PC-3 (cell line): ENCODE data around the gene TEDDM1. TPM values are rescaled to one million over a fixed set of nuclear protein-coding genes. Genes with fewer than 3 reads are reported as not detected.

ENCODE experiments used
- ATAC-seq: fragments of 200-7000 bp; cut with Tn5 transposase; 2 replicates; pipeline ENCODE4 v1.9.1; 2020; ENCODE audit warnings: mild to moderate bottlenecking, moderate library complexity
- BruUV-seq: library from RNA; stranded (reverse); fragments of 400-500 nt; replicated peaks from 2 replicates; lab custom pipeline; 2021; lab: Mats Ljungman, UMichigan
- CTCF ChIA-PET: fragments of 300-600 bp; sonication (Branson Sonifier 250); formaldehyde crosslinking; loops from one replicate; lab custom pipeline; 2022; ENCODE audit warnings: antibody characterized with exemption; lab: Charles Lee
- POLR2A ChIA-PET: fragments of 300-600 bp; sonication (Branson Sonifier 250); formaldehyde crosslinking; loops from one replicate; lab custom pipeline; 2022; ENCODE audit warnings: antibody characterized with exemption; ENCODE audit not compliant: unreplicated experiment; lab: Charles Lee
- DNase-seq: peaks from one replicate; pipeline ENCODE4 v3.0.0-alpha.2; 2015
- H2AFZ ChIP-seq: fragments of 300-600 bp; sonication (generic); 2 replicates; pipeline ENCODE4 v1.6.0; 2016; ENCODE audit warnings: antibody characterized with exemption, low read length
- H3F3A ChIP-seq: fragments of 300-600 bp; sonication (generic); one replicate; pipeline ENCODE4 v1.6.0; 2017; ENCODE audit warnings: antibody characterized with exemption, low read length, control low read depth, mild to moderate bottlenecking; ENCODE audit not compliant: unreplicated experiment
- H3K27ac ChIP-seq: fragments of 300-600 bp; sonication (generic); 2 replicates; pipeline ENCODE4 v1.5.1; 2016; ENCODE audit warnings: mild to moderate bottlenecking, low read length
- H3K27me3 ChIP-seq: fragments of 300-600 bp; sonication (generic); 2 replicates; pipeline ENCODE4 v1.6.1; 2016; ENCODE audit warnings: low read length, mixed read lengths
- H3K36me3 ChIP-seq: fragments of 300-600 bp; sonication (generic); 2 replicates; pipeline ENCODE4 v1.6.1; 2016; ENCODE audit warnings: low read depth, mixed run types, low read length, mixed read lengths
- H3K4me1 ChIP-seq: fragments of 300-600 bp; sonication (generic); 2 replicates; pipeline ENCODE4 v1.5.1; 2016; ENCODE audit warnings: low read length; ENCODE audit not compliant: insufficient read depth
- H3K4me2 ChIP-seq: fragments of 300-600 bp; sonication (generic); 2 replicates; pipeline ENCODE4 v1.6.0; 2016; ENCODE audit warnings: low read length
- H3K4me3 ChIP-seq: fragments of 300-600 bp; sonication (generic); 2 replicates; pipeline ENCODE4 v1.5.1; 2016; ENCODE audit warnings: mild to moderate bottlenecking, low read length, mixed read lengths
- H3K79me2 ChIP-seq: fragments of 300-600 bp; sonication (generic); 2 replicates; pipeline ENCODE4 v1.6.1; 2017; ENCODE audit warnings: low read length, mixed read lengths
- H3K9ac ChIP-seq: fragments of 300-600 bp; sonication (generic); 2 replicates; pipeline ENCODE4 v1.6.0; 2016; ENCODE audit warnings: mild to moderate bottlenecking, low read length
- H3K9me2 ChIP-seq: fragments of 300-600 bp; sonication (generic); replicated peaks from 2 replicates; pipeline ENCODE4 v1.6.1; 2016; ENCODE audit warnings: mixed run types, low read length, mixed read lengths
- H3K9me3 ChIP-seq: fragments of 300-600 bp; sonication (generic); 2 replicates; pipeline ENCODE4 v1.6.1; 2016; ENCODE audit warnings: low read length, mixed read lengths
- H4K20me1 ChIP-seq: fragments of 300-600 bp; sonication (generic); 2 replicates; pipeline ENCODE4 v1.6.1; 2016; ENCODE audit warnings: low read length, mixed read lengths
- CTCF ChIP-seq: fragments of 300-600 bp; sonication (generic); conservative IDR thresholded peaks from 2 replicates; pipeline ENCODE4 v1.5.1; 2017; ENCODE audit warnings: antibody characterized with exemption, low read depth, mild to moderate bottlenecking, low read length
- EZH2 ChIP-seq: fragments of 300-600 bp; sonication (generic); IDR thresholded peaks from one replicate; pipeline ENCODE4 v1.6.1; 2017; ENCODE audit warnings: antibody characterized with exemption, mild to moderate bottlenecking, low read length; ENCODE audit not compliant: unreplicated experiment
- EZH2phosphoT487 ChIP-seq: fragments of 300-600 bp; sonication (generic); IDR thresholded peaks from 2 replicates; pipeline ENCODE4 v1.6.1; 2018; ENCODE audit warnings: mild to moderate bottlenecking, antibody characterized with exemption, low read length, borderline replicate concordance
- intact Hi-C: fragments of 100-400 bp; cut with micrococcal nuclease; formaldehyde crosslinking; loops from 2 replicates; pipeline ENCODE4 v1.9.0; 2023
- total RNA-seq: library from RNA; depleted of rRNA; stranded (reverse); fragments of >200 nt; gene quantifications from 2 replicates; pipeline ENCODE4 v1.2.3, GENCODE V29; 2014

Gene TEDDM1
- total RNA-seq, 1 experiment from 2014 or later, result not detected

GRCh38 chr1:182426442-182427430, 26.3 kb upstream of the TEDDM1 start:
- intact Hi-C loops, result no loop called here
- H3K4me1 ChIP-seq, result no peaks in the 10 kb centered on the region
- no peaks in the 10 kb centered on the region for H3K9me2 ChIP-seq
- no peak overlapping the region for H3K4me2 ChIP-seq
- H4K20me1 ChIP-seq, result no peaks in the 10 kb centered on the region
- ChIA-PET CTCF (no interaction called here), POLR2A (no interaction called here)
- no peak for ATAC-seq
- H3K79me2 ChIP-seq, result no peaks in the 10 kb centered on the region
- no peak for DNase-seq
- no peaks in the 10 kb centered on the region for H3K9me3 ChIP-seq
- H2AFZ ChIP-seq, result no peak overlapping the region
- TF ChIP-seq CTCF, result no peak
- no peak for TF ChIP-seq EZH2phosphoT487
- TF ChIP-seq EZH2, result no peak
- H3F3A ChIP-seq, result no peaks in the 10 kb centered on the region
- H3K36me3 ChIP-seq, result no peaks in the 10 kb centered on the region
- no peak overlapping the region for H3K9ac ChIP-seq
- BruUV-seq, result no TSS peak
- no peak overlapping the region for H3K4me3 ChIP-seq
- no peak overlapping the region for H3K27ac ChIP-seq
- no peaks in the 10 kb centered on the region for H3K27me3 ChIP-seq

GRCh38 chr1:182415789-182416188, 15.3 kb upstream of the TEDDM1 start:
- no peak overlapping the region for H2AFZ ChIP-seq
- peaks cover 21% of the 10 kb centered on the region for H3K27me3 ChIP-seq
- no peaks in the 10 kb centered on the region for H3K79me2 ChIP-seq
- no peak for ATAC-seq
- H3F3A ChIP-seq, result no peaks in the 10 kb centered on the region
- no peak overlapping the region for H3K9ac ChIP-seq
- ChIA-PET POLR2A (no interaction called here), CTCF (no interaction called here)
- no peaks in the 10 kb centered on the region for H3K9me2 ChIP-seq
- no peak overlapping the region for H3K4me2 ChIP-seq
- BruUV-seq, result no TSS peak
- H4K20me1 ChIP-seq, result no peaks in the 10 kb centered on the region
- H3K36me3 ChIP-seq, result no peaks in the 10 kb centered on the region
- H3K4me1 ChIP-seq, result no peaks in the 10 kb centered on the region
- H3K4me3 ChIP-seq, result no peak overlapping the region
- H3K27ac ChIP-seq, result no peak overlapping the region
- no peaks in the 10 kb centered on the region for H3K9me3 ChIP-seq
- no peak for DNase-seq
- intact Hi-C loops, result no loop called here
- TF ChIP-seq CTCF (no peak), EZH2phosphoT487 (no peak), EZH2 (no peak)

GRCh38 chr1:182413969-182414368, 13.5 kb upstream of the TEDDM1 start:
- Histone ChIP-seq H3K4me1 (no peaks in the 10 kb centered on the region), H3K4me2 (no peak overlapping the region), H3K27me3 (peaks cover 21% of the 10 kb centered on the region), H3K4me3 (no peak overlapping the region), H3F3A (no peaks in the 10 kb centered on the region), H3K79me2 (no peaks in the 10 kb centered on the region), H3K9me3 (no peaks in the 10 kb centered on the region), H3K9ac (no peak overlapping the region), H3K36me3 (no peaks in the 10 kb centered on the region), H2AFZ (no peak overlapping the region), H4K20me1 (no peaks in the 10 kb centered on the region), H3K9me2 (no peaks in the 10 kb centered on the region), H3K27ac (no peak overlapping the region)
- POLR2A ChIA-PET, result no interaction called here
- TF ChIP-seq EZH2, result no peak
- no peak for TF ChIP-seq CTCF
- no peak for TF ChIP-seq EZH2phosphoT487
- DNase-seq (no peak), ATAC-seq (no peak)
- BruUV-seq, result no TSS peak
- intact Hi-C loops, result no loop called here
- CTCF ChIA-PET, result no interaction called here
